Esophagus squamous epithelium (tissue), 5 donors: Measurements from ENCODE around the gene LCTL. TPM values are rescaled to one million over a fixed set of nuclear protein-coding genes. Genes with fewer than 3 reads are reported as not detected.

Source experiments
- DNase-seq: peaks from one replicate; lab custom pipeline; 2025; lab: John Stamatoyannopoulos, UW
- H3K27ac ChIP-seq, 4 donors: fragments of 200-600 bp; sonication (generic); one replicate each; pipeline ENCODE4 v1.5.1; 2016 to 2019; ENCODE audit warnings: mild to moderate bottlenecking in 1 of 4
- H3K27me3 ChIP-seq, 4 donors: fragments of 200-600 bp; sonication (generic); 1 replicate in 3 of 4; 2 replicates in 1 of 4; pipeline versions ENCODE4 v1.5.1 to v1.6.0; 2017 to 2021; ENCODE audit warnings: antibody characterized with exemption in 1 of 4
- H3K36me3 ChIP-seq, 3 donors: fragments of 200-600 bp; sonication (generic); one replicate each; pipeline ENCODE4 v1.5.1; 2016 to 2019
- H3K4me1 ChIP-seq, 3 donors: fragments of 200-600 bp; sonication (generic); one replicate each; pipeline ENCODE4 v1.5.1; 2017 to 2019
- H3K4me3 ChIP-seq, 4 donors: fragments of 200-600 bp; sonication (generic); 1 replicate in 3 of 4; 2 replicates in 1 of 4; pipeline ENCODE4 v1.5.1; 2016 to 2019; ENCODE audit warnings: mild to moderate bottlenecking in 2 of 4, moderate library complexity in 1 of 4
- H3K9me3 ChIP-seq, 3 donors: fragments of 200-600 bp; sonication (generic); one replicate each; pipeline ENCODE4 v1.5.1; 2016 to 2019
- POLR2A ChIP-seq, 4 donors: fragments of 450-650 bp; IDR thresholded peaks; one replicate each; pipeline ENCODE4 v1.6.1; 2017; ENCODE audit warnings: antibody characterized with exemption in 4 of 4, mild to moderate bottlenecking in 4 of 4, moderate library complexity in 3 of 4
- WGBS, 2 donors: methylation state at CpG; one replicate each; pipeline ENCODE4 v1.1.5; 2018; 5-methylcytosine and 5-hydroxymethylcytosine counted together
- intact Hi-C: fragments of 100-400 bp; cut with DNase I; formaldehyde crosslinking; loops from one replicate; pipeline ENCODE4 v1.15.0; 2022
- total RNA-seq, 4 donors: library from RNA; depleted of rRNA; stranded (reverse); fragments of >200 nt; gene quantifications; one replicate each; pipeline ENCODE4 v1.1.0, GENCODE V29; 2016
- TF ChIP-seq, protein P1 (sequence below), 6 experiments: fragments of 450-650 bp in 4 of 6; fragments of 200-600 bp in 2 of 6; sonication (generic) in 2 of 6; IDR thresholded peaks; one replicate each; pipeline ENCODE4 v1.5.1; 2016 to 2019; ENCODE audit warnings: antibody characterized with exemption in 6 of 6, mild to moderate bottlenecking in 4 of 6, moderate library complexity in 4 of 6
- donor health status: DM: yes; HTN: yes; CAD: no.

The LCTL gene, protein sequence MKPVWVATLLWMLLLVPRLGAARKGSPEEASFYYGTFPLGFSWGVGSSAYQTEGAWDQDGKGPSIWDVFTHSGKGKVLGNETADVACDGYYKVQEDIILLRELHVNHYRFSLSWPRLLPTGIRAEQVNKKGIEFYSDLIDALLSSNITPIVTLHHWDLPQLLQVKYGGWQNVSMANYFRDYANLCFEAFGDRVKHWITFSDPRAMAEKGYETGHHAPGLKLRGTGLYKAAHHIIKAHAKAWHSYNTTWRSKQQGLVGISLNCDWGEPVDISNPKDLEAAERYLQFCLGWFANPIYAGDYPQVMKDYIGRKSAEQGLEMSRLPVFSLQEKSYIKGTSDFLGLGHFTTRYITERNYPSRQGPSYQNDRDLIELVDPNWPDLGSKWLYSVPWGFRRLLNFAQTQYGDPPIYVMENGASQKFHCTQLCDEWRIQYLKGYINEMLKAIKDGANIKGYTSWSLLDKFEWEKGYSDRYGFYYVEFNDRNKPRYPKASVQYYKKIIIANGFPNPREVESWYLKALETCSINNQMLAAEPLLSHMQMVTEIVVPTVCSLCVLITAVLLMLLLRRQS
- not detected for total RNA-seq

- H3K4me1 ChIP-seq, result peaks cover 0 to 6% (median 2%) of the 10 kb centered on the region in 3 donors
- no peaks in the 10 kb centered on the region for H3K27me3 ChIP-seq
- DNase-seq, result no peak
- H3K27ac ChIP-seq, result no peak within 1 kb of the TSS
- no peaks in the 10 kb centered on the region for H3K36me3 ChIP-seq
- no peaks in the 10 kb centered on the region for H3K9me3 ChIP-seq
- TF ChIP-seq, protein P1, sequence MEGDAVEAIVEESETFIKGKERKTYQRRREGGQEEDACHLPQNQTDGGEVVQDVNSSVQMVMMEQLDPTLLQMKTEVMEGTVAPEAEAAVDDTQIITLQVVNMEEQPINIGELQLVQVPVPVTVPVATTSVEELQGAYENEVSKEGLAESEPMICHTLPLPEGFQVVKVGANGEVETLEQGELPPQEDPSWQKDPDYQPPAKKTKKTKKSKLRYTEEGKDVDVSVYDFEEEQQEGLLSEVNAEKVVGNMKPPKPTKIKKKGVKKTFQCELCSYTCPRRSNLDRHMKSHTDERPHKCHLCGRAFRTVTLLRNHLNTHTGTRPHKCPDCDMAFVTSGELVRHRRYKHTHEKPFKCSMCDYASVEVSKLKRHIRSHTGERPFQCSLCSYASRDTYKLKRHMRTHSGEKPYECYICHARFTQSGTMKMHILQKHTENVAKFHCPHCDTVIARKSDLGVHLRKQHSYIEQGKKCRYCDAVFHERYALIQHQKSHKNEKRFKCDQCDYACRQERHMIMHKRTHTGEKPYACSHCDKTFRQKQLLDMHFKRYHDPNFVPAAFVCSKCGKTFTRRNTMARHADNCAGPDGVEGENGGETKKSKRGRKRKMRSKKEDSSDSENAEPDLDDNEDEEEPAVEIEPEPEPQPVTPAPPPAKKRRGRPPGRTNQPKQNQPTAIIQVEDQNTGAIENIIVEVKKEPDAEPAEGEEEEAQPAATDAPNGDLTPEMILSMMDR (IDR thresholded peaks at IDR 0.05), result no peak
- TF ChIP-seq POLR2A (IDR thresholded peaks at IDR 0.05), result no peak
- intact Hi-C loops, result no loop called here
- WGBS, 2 donors, result 60% methylated on average over 1 to 8 of the region's 14 CpGs
- no peak within 1 kb of the TSS for H3K4me3 ChIP-seq
Observed at GRCh38 chr15:66565741-66566144, at the start of gene LCTL. Gene LCTL, minus strand, starts transcription at chr15:66565998. Its CDS starts 633 bp downstream, at chr15:66565365.

GRCh38 chr15:66614951-66615760, 49.4 kb upstream of the LCTL start:
- WGBS, 2 donors, result 60 to 73% methylated on average over 7 to 8 of the region's 8 CpGs
- Histone ChIP-seq H3K27me3 (peaks cover 0 to 9% (median 0%) of the 10 kb centered on the region in 4 donors), H3K4me3 (no peak overlapping the region), H3K4me1 (peaks cover 0 to 60% (median 31%) of the 10 kb centered on the region in 3 donors), H3K9me3 (no peaks in the 10 kb centered on the region), H3K27ac (no peak overlapping the region), H3K36me3 (no peaks in the 10 kb centered on the region)
- intact Hi-C loops, result loop anchor here (5.0 kb wide), 1 partner anchor 157 kb away; no protein-coding TSS in a partner anchor
- DNase-seq, result no peak
- no peak for TF ChIP-seq POLR2A (IDR thresholded peaks at IDR 0.05)
- TF ChIP-seq, protein P1 (IDR thresholded peaks at IDR 0.05), result no peak

- H3K4me3 ChIP-seq, result no peak overlapping the region
- peaks cover 0 to 9% (median 0%) of the 10 kb centered on the region in 4 donors for H3K27me3 ChIP-seq
- DNase-seq, result no peak
- 90 to 92% methylated on average over 2 to 4 of the region's 5 CpGs for WGBS, 2 donors
- intact Hi-C loops, result no loop called here
- H3K36me3 ChIP-seq, result no peaks in the 10 kb centered on the region
- no peak for TF ChIP-seq POLR2A (IDR thresholded peaks at IDR 0.05)
- TF ChIP-seq, protein P1 (IDR thresholded peaks at IDR 0.05), result no peak
- H3K4me1 ChIP-seq, result peaks cover 0 to 60% (median 30%) of the 10 kb centered on the region in 3 donors
- no peak overlapping the region for H3K27ac ChIP-seq
- no peaks in the 10 kb centered on the region for H3K9me3 ChIP-seq
Observed at GRCh38 chr15:66614456-66614855, 48.7 kb upstream of the LCTL start.

DNA sequence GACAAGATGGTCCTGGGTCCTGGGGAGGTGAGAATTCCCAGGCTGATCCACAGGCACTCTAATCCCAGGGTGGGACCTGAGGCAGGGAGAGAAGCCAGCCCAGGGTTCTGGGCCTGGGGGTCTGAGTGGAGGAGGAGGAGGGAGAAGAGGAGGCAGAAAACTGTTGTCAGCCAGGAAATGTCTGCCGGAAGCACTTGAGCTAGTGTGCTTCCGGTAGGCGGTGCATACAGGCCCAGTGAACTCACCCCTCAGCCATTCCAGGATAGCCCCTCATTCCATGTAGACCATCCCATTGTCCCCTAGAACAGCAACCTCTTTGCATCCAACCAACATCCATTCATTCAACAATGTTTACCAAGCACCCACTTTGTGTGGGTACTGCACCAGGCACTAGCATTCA, 47.9 kb upstream of the LCTL start:
- Histone ChIP-seq H3K27ac (no peak overlapping the region), H3K4me1 (peaks cover 0 to 53% (median 23%) of the 10 kb centered on the region in 3 donors)
- intact Hi-C loops, result no loop called here

More for the DNA sequence above, 47.9 kb upstream of the LCTL start:
- H3K36me3 ChIP-seq, result no peaks in the 10 kb centered on the region
- no peaks in the 10 kb centered on the region for H3K9me3 ChIP-seq
- peaks cover 0 to 9% (median 0%) of the 10 kb centered on the region in 4 donors for H3K27me3 ChIP-seq
- 28 to 72% methylated on average over 2 to 3 of the region's 3 CpGs for WGBS, 2 donors
- H3K4me3 ChIP-seq, result no peak overlapping the region
- DNase-seq, result no peak
- TF ChIP-seq POLR2A (IDR thresholded peaks at IDR 0.05), result no peak
- TF ChIP-seq, protein P1 (IDR thresholded peaks at IDR 0.05), result no peak
